Omental fat pad (tissue), 4 donors: ENCODE results near the gene TSPYL4. TPM values are rescaled to one million over a fixed set of nuclear protein-coding genes. Genes with fewer than 3 reads are reported as not detected.
A peak's percentile ranks its signal among the peaks of the same experiment; 100 is the strongest.

Experiments
- ATAC-seq: fragments of 150-250 bp; one replicate; pipeline ENCODE4 v1.9.1; 2016; ENCODE audit warnings: mild to moderate bottlenecking, moderate library complexity; ENCODE audit not compliant: low FRiP score
- DNase-seq: peaks from one replicate; pipeline ENCODE4 v3.0.0-alpha.2; 2019; ENCODE audit warnings: low spot score
- CTCF ChIP-seq, 3 donors: fragments of 450-650 bp; IDR thresholded peaks; one replicate each; pipeline ENCODE4 v1.5.1; 2016 to 2017; ENCODE audit warnings: antibody characterized with exemption in 3 of 3, mild to moderate bottlenecking in 3 of 3, moderate library complexity in 2 of 3
- total RNA-seq, 4 donors: library from RNA; depleted of rRNA; stranded (reverse); fragments of >200 nt; gene quantifications; one replicate each; pipeline ENCODE4 v1.1.0, GENCODE V29; 2016

The TSPYL4 gene
- total RNA-seq, 4 donors from 2014 or later, result 8.0 to 13.4 (median 9.5) TPM

- ATAC-seq, result no peak
- no peak for TF ChIP-seq CTCF (IDR thresholded peaks at IDR 0.05)
- no peak for DNase-seq
Observed at GRCh38 chr6:116282698-116283097, 28.8 kb upstream of the TSPYL4 start.

GRCh38 chr6:116280933-116281316 lies 27.1 kb upstream of the TSPYL4 start:
- DNase-seq, result no peak
- ATAC-seq, result no peak
- TF ChIP-seq CTCF (IDR thresholded peaks at IDR 0.05), result no peak

DNA sequence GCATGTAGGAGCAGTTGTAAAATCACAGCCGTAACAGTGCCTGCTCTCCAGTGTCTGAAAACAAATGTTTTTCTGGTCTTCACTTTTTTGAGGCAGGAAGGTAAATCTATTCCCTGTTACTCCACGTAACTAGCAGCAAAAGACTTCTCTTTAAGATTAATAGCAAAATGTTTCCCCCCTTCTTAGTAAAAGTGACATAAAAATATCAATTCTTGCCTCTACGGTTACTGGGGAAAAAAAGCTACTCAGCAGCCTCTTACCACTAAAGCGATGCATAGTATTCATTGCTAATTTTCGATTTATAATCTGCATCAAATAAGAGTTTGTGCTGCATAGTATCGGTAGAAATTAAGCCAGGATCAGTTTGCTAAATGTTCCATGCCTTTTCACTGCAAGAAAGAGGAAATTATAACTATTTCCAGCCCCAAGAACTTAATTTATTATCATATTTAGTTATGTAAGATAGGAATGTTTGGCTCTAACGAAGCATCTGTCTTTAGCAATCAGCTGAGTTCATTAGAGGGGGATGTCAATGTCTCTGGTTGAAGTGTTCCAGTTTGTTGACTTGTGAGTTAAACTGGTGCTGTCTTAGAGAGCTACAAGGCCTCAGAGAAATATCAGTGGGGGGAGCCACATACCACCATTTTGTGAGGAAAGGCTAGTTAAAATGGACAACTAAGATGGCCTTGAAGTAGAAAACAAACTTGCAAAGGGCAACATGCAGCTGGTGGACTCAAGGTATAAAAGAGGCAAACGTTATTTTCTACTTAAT lies 26.5 kb upstream of the TSPYL4 start:
- DNase-seq (no peak), ATAC-seq (no peak)
- no peak for TF ChIP-seq CTCF (IDR thresholded peaks at IDR 0.05)

DNA sequence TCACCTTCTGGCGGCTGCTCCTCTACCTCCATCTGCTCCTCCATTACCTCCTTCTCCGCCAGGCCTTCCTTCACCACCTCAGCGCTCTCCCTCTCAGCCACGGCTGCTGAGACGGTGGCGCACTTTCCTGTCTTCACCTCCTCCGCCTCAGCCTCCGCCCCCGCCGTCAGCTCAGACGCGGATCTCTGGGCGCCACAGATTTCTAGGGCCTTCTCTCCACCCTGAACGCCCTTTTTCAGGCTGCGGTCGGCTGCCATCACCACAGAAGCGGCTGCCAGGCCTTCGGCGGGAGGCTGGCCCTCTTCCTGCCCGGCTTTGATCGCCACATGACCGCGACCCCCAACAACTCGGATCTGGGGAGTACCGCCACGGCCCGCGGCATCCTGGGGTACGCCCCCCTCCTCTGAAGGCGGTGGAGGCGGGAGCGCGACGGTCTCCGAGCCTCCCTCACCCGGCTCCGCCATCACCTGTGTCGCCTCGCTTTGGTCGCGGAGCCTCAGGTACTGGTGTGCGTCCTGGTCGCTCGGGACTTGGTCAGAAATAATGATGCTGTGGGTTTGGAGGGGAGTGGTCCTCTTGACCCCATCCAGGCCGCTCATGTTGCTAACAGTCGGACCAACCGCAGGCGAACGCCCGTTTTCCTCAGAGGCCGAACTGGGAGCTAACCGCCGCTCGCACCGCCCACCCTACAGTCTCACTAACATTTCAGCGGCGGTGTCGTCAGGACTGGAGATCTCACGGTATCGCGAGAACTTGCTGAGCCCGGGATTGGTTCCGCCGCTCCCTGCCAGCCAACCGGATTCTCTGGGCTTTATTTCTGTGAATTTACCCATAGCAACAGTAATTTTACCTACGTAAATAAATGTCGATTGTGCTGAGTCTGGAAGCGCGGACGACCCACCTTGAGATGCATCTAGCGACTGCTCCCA lies 25.6 kb upstream of the TSPYL4 start, which contains the start of gene TSPYL1:
Gene TSPYL1 (minus strand): TSS at position 699 of the 929 bp plus-strand sequence. CDS start 100 bp downstream, at position 599.
- peak; percentile 94 for ATAC-seq
- peak; percentile 96 for DNase-seq
- TF ChIP-seq CTCF (IDR thresholded peaks at IDR 0.05), result no peak

- DNase-seq (no peak), ATAC-seq (peak; percentile 44)
- TF ChIP-seq CTCF (IDR thresholded peaks at IDR 0.05), result no peak
Observed at GRCh38 chr6:116278854-116279231, 25.0 kb upstream of the TSPYL4 start.

DNA sequence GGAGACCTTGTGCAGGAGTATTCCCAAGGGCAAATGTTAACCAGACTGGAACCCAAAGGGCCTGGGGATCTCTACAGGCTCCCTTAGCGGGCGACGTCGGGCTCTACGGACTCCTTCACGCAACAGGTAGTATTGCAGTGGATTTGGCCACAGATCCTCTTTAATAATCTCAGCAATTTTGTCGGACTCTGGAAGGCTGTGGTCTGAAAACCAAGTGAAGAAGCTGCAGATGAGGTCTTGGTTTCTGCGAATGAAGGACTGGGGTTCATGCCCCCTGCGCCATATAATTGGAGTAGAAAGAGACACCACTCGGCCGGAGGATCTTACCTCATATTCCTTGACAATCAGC lies 24.6 kb upstream of the TSPYL4 start:
- ATAC-seq (no peak), DNase-seq (no peak)
- no peak for TF ChIP-seq CTCF (IDR thresholded peaks at IDR 0.05)
